Ishikawa (cell line): ENCODE data around the gene PARD6B.

ENCODE experiments used
- CREB1 ChIP-seq: IDR thresholded peaks from 2 replicates; pipeline ENCODE4 v1.6.1; 2012; ENCODE audit warnings: low read depth
- EP300 ChIP-seq: IDR thresholded peaks from 2 replicates; pipeline ENCODE4 v1.6.1; 2012; ENCODE audit warnings: borderline replicate concordance
- NFIC ChIP-seq: IDR thresholded peaks from 2 replicates; pipeline ENCODE4 v1.6.1; 2012
- RAD21 ChIP-seq: IDR thresholded peaks from 2 replicates; pipeline ENCODE4 v1.6.1; 2012; ENCODE audit warnings: low read depth
- TF ChIP-seq, protein P1 (sequence below): IDR thresholded peaks from 2 replicates; pipeline ENCODE4 v1.6.1; 2012; ENCODE audit warnings: low read depth, mild to moderate bottlenecking

DNA sequence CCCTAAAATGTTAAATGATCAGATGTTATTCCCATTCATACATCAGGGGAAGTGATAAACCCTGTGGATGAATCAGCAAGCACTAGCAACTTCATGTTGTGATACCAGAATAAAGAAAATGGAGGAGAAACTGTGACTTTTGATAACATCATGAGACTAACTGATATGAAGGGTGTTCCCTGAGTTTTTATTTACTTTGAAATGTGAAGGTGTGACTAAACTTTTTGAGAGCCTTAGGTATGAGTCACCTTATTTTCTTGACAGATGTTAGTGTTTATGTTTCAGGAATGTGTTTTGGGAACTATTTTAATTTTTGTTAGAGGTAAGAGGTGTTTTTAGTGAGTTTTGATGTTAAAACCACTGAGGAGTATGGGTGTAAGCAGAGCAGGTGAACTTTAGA is 4.4 kb downstream of the PARD6B start:
- TF ChIP-seq EP300, result no peak
- TF ChIP-seq, protein P1, sequence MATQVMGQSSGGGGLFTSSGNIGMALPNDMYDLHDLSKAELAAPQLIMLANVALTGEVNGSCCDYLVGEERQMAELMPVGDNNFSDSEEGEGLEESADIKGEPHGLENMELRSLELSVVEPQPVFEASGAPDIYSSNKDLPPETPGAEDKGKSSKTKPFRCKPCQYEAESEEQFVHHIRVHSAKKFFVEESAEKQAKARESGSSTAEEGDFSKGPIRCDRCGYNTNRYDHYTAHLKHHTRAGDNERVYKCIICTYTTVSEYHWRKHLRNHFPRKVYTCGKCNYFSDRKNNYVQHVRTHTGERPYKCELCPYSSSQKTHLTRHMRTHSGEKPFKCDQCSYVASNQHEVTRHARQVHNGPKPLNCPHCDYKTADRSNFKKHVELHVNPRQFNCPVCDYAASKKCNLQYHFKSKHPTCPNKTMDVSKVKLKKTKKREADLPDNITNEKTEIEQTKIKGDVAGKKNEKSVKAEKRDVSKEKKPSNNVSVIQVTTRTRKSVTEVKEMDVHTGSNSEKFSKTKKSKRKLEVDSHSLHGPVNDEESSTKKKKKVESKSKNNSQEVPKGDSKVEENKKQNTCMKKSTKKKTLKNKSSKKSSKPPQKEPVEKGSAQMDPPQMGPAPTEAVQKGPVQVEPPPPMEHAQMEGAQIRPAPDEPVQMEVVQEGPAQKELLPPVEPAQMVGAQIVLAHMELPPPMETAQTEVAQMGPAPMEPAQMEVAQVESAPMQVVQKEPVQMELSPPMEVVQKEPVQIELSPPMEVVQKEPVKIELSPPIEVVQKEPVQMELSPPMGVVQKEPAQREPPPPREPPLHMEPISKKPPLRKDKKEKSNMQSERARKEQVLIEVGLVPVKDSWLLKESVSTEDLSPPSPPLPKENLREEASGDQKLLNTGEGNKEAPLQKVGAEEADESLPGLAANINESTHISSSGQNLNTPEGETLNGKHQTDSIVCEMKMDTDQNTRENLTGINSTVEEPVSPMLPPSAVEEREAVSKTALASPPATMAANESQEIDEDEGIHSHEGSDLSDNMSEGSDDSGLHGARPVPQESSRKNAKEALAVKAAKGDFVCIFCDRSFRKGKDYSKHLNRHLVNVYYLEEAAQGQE, result no peak
- TF ChIP-seq CREB1, result no peak
- TF ChIP-seq NFIC, result no peak
- TF ChIP-seq RAD21, result no peak
